ENCODE measurements around the gene ADCY9.

Gene ADCY9

DNA sequence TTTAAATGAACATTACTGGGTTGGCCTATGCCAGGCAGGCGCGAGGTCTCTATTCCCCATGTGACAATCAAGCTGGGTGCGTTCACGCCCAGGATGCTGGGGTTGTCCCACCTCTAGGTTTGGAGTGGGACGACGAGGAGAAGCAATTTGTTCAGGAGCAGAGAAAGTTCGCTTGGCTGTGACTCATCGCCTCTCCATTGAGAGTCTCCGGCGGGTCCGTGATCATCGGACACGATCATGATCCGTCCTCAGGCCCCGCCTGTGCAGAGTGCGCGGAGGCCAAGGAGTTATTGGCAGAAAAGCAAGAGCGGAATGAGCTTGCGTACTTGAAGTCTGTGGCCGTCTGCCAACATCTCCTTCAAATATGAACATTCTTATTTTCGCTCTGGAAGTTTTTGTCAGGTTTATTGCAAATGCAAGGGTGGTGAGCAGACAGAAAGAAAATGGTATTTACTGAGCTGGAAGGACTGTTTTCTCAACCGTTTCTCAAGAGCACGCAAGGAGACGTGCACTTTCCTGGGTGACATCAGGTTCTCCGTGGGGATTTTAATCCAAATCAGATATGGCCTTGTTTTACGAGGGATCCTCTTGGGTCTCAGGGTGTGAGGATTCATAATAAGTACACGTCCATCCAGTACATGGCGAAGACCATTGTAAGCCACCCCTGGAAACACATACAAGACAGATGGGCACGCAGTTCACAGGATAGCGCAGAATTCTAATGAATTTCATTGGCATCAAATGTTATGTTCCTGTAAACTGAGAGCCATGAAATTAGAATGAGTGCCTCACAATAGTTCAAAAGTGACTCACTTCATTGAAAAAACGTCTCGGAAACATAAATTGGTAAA is 165.7 kb downstream of the ADCY9 start:
- no peak overlapping the region for H3K27ac ChIP-seq (ENCODE audit: low read depth, low read length)
- no peaks in the 10 kb centered on the region for H3K79me2 ChIP-seq (ENCODE audit: control insufficient read depth, low read length)
- H3F3A ChIP-seq (ENCODE audit: control insufficient read depth, insufficient read depth): no peaks in the 10 kb centered on the region
- no peaks in the 10 kb centered on the region for H3K4me1 ChIP-seq (ENCODE audit: control insufficient read depth, low read length)
- H3K4me2 ChIP-seq (ENCODE audit: low read length): no peak overlapping the region
- H3K9me3 ChIP-seq (ENCODE audit: control insufficient read depth, insufficient read depth, low read length): no peaks in the 10 kb centered on the region
- no peak overlapping the region for H3K4me3 ChIP-seq (ENCODE audit: low read length)
- no peaks in the 10 kb centered on the region for H3K27me3 ChIP-seq (ENCODE audit: control insufficient read depth, low read length)
- no peak for TF ChIP-seq EZH2phosphoT487 (IDR thresholded peaks at IDR 0.05; ENCODE audit: borderline replicate concordance, low read length)
- TF ChIP-seq, protein P1, sequence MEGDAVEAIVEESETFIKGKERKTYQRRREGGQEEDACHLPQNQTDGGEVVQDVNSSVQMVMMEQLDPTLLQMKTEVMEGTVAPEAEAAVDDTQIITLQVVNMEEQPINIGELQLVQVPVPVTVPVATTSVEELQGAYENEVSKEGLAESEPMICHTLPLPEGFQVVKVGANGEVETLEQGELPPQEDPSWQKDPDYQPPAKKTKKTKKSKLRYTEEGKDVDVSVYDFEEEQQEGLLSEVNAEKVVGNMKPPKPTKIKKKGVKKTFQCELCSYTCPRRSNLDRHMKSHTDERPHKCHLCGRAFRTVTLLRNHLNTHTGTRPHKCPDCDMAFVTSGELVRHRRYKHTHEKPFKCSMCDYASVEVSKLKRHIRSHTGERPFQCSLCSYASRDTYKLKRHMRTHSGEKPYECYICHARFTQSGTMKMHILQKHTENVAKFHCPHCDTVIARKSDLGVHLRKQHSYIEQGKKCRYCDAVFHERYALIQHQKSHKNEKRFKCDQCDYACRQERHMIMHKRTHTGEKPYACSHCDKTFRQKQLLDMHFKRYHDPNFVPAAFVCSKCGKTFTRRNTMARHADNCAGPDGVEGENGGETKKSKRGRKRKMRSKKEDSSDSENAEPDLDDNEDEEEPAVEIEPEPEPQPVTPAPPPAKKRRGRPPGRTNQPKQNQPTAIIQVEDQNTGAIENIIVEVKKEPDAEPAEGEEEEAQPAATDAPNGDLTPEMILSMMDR (IDR thresholded peaks at IDR 0.05; ENCODE audit: low read depth, low read length, poor library complexity, severe bottlenecking): no peak
- no peaks in the 10 kb centered on the region for H3K36me3 ChIP-seq (ENCODE audit: control insufficient read depth, low read length)
- no peaks in the 10 kb centered on the region for H4K20me1 ChIP-seq (ENCODE audit: control insufficient read depth, insufficient read depth, low read depth, low read length)
- H3K9me2 ChIP-seq (replicated peaks; ENCODE audit: control insufficient read depth, low read length): no peaks in the 10 kb centered on the region

- Histone ChIP-seq H3K4me3 (ENCODE audit: low read length) (no peak overlapping the region), H3F3A (ENCODE audit: control insufficient read depth, insufficient read depth) (no peaks in the 10 kb centered on the region), H3K9me2 (replicated peaks; ENCODE audit: control insufficient read depth, low read length) (no peaks in the 10 kb centered on the region), H3K27ac (ENCODE audit: low read depth, low read length) (no peak overlapping the region), H3K27me3 (ENCODE audit: control insufficient read depth, low read length) (no peaks in the 10 kb centered on the region), H3K4me2 (ENCODE audit: low read length) (no peak overlapping the region), H3K9me3 (ENCODE audit: control insufficient read depth, insufficient read depth, low read length) (no peaks in the 10 kb centered on the region), H3K79me2 (ENCODE audit: control insufficient read depth, low read length) (no peaks in the 10 kb centered on the region), H3K36me3 (ENCODE audit: control insufficient read depth, low read length) (no peaks in the 10 kb centered on the region), H3K4me1 (ENCODE audit: control insufficient read depth, low read length) (no peaks in the 10 kb centered on the region), H4K20me1 (ENCODE audit: control insufficient read depth, insufficient read depth, low read depth, low read length) (no peaks in the 10 kb centered on the region)
- TF ChIP-seq, protein P1 (IDR thresholded peaks at IDR 0.05; ENCODE audit: low read depth, low read length, poor library complexity, severe bottlenecking): no peak
- no peak for TF ChIP-seq EZH2phosphoT487 (IDR thresholded peaks at IDR 0.05; ENCODE audit: borderline replicate concordance, low read length)
Observed at GRCh38 chr16:3949946-3950342, 166.3 kb downstream of the ADCY9 start.

DNA sequence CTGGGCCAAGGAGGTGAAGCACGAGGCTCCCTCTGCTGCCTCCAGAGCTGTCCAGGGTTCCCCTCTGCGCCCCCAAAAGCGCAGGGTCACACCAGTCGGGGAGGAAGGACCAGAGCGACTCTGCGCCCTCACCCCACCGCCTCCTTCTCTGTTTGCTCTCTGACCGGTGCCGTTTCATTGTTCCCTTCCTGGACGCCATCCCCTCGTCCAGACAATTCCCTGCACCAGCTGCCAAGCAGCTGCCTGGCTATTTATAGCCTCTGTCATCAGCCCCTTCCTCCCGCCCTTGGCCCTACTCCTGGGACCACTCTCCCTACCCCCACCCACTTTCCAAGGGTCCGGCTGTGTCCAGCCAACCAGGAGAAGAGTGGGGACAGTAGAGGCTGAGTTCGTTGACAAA is 167.0 kb downstream of the ADCY9 start:
- Histone ChIP-seq H3K9me3 (ENCODE audit: control insufficient read depth, insufficient read depth, low read length) (no peaks in the 10 kb centered on the region), H4K20me1 (ENCODE audit: control insufficient read depth, insufficient read depth, low read depth, low read length) (no peaks in the 10 kb centered on the region), H3K9me2 (replicated peaks; ENCODE audit: control insufficient read depth, low read length) (no peaks in the 10 kb centered on the region), H3K27ac (ENCODE audit: low read depth, low read length) (no peak overlapping the region), H3K79me2 (ENCODE audit: control insufficient read depth, low read length) (no peaks in the 10 kb centered on the region), H3K4me1 (ENCODE audit: control insufficient read depth, low read length) (no peaks in the 10 kb centered on the region), H3K4me2 (ENCODE audit: low read length) (no peak overlapping the region), H3K36me3 (ENCODE audit: control insufficient read depth, low read length) (no peaks in the 10 kb centered on the region), H3K4me3 (ENCODE audit: low read length) (no peak overlapping the region), H3K27me3 (ENCODE audit: control insufficient read depth, low read length) (no peaks in the 10 kb centered on the region), H3F3A (ENCODE audit: control insufficient read depth, insufficient read depth) (no peaks in the 10 kb centered on the region)
- TF ChIP-seq, protein P1 (IDR thresholded peaks at IDR 0.05; ENCODE audit: low read depth, low read length, poor library complexity, severe bottlenecking): no peak
- TF ChIP-seq EZH2phosphoT487 (IDR thresholded peaks at IDR 0.05; ENCODE audit: borderline replicate concordance, low read length): no peak

Data from DOHH2 (cell line).